Glutamatergic neuron (in vitro differentiated cells): Measurements from ENCODE around the gene GNG7. TPM values are rescaled to one million over a fixed set of nuclear protein-coding genes. Genes with fewer than 3 reads are reported as not detected.

Experiments used
- DNase-seq: peaks from one replicate; pipeline ENCODE4 v3.0.0; 2022
- H3K27ac Mint-ChIP-seq: one replicate; pipeline ENCODE4 v1.8.0; 2020; ENCODE audit warnings: mild to moderate bottlenecking, mixed read lengths, inconsistent platforms; ENCODE audit not compliant: unreplicated experiment
- H3K27me3 Mint-ChIP-seq: one replicate; pipeline ENCODE4 v1.8.0; 2020; ENCODE audit warnings: mild to moderate bottlenecking, moderate library complexity, mixed read lengths, inconsistent platforms; ENCODE audit not compliant: unreplicated experiment
- H3K36me3 Mint-ChIP-seq: one replicate; pipeline ENCODE4 v1.8.0; 2020; ENCODE audit warnings: mild to moderate bottlenecking, mixed read lengths, inconsistent platforms; ENCODE audit not compliant: unreplicated experiment
- H3K4me1 Mint-ChIP-seq: one replicate; pipeline ENCODE4 v1.8.0; 2020; ENCODE audit warnings: mild to moderate bottlenecking, low read depth, mixed read lengths, inconsistent platforms; ENCODE audit not compliant: unreplicated experiment
- H3K4me3 Mint-ChIP-seq: one replicate; pipeline ENCODE4 v1.8.0; 2020; ENCODE audit warnings: mild to moderate bottlenecking, mixed read lengths, inconsistent platforms; ENCODE audit not compliant: unreplicated experiment
- H3K9me3 Mint-ChIP-seq: one replicate; pipeline ENCODE4 v1.8.0; 2020; ENCODE audit warnings: mild to moderate bottlenecking, moderate library complexity, mixed read lengths, inconsistent platforms; ENCODE audit not compliant: unreplicated experiment
- total RNA-seq: library from RNA; stranded (reverse); fragmentation: NEBNext Ultra II Directional; extraction: Animal tissue kit (Norgen Biotek cat#: 25700); gene quantifications from one replicate; pipeline ENCODE4 v1.2.1, GENCODE V29; 2021; ENCODE audit not compliant: unreplicated experiment
- TF ChIP-seq, protein P1 (sequence below): fragments of 200-600 bp; sonication (generic); IDR thresholded peaks from one replicate; pipeline ENCODE4 v1.5.0; 2021; ENCODE audit not compliant: partially characterized antibody, unreplicated experiment

The GNG7 gene
- total RNA-seq, 1 donor from 2014 or later: 8.0 TPM

DNA sequence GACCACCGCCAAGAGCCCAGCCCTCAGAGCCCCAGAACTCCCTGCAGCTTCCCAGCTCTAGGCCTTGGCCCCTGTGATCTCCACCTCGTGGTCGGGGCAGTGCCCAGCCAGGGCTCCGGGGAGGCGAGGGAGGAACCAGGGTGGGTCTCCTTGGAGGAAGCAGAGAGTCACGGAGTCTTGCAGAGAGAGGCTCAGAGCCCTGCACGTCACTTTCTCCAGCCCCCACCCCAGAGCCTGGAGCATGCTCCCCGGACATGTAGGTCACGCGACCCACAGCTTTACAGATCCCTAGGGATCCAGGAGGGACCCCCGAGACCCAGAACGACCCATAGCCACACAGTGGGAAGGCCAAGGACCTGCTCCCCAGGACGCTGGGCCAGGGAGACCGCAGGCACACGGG lies 214.7 kb downstream of the GNG7 start:
- Mint-ChIP-seq H3K9me3 (no peaks in the 10 kb centered on the region), H3K4me3 (no peak overlapping the region), H3K36me3 (peaks cover 7% of the 10 kb centered on the region), H3K27me3 (peaks cover 20% of the 10 kb centered on the region), H3K27ac (no peak overlapping the region), H3K4me1 (no peaks in the 10 kb centered on the region)
- TF ChIP-seq, protein P1, sequence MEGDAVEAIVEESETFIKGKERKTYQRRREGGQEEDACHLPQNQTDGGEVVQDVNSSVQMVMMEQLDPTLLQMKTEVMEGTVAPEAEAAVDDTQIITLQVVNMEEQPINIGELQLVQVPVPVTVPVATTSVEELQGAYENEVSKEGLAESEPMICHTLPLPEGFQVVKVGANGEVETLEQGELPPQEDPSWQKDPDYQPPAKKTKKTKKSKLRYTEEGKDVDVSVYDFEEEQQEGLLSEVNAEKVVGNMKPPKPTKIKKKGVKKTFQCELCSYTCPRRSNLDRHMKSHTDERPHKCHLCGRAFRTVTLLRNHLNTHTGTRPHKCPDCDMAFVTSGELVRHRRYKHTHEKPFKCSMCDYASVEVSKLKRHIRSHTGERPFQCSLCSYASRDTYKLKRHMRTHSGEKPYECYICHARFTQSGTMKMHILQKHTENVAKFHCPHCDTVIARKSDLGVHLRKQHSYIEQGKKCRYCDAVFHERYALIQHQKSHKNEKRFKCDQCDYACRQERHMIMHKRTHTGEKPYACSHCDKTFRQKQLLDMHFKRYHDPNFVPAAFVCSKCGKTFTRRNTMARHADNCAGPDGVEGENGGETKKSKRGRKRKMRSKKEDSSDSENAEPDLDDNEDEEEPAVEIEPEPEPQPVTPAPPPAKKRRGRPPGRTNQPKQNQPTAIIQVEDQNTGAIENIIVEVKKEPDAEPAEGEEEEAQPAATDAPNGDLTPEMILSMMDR: no peak
- DNase-seq: no peak

DNA sequence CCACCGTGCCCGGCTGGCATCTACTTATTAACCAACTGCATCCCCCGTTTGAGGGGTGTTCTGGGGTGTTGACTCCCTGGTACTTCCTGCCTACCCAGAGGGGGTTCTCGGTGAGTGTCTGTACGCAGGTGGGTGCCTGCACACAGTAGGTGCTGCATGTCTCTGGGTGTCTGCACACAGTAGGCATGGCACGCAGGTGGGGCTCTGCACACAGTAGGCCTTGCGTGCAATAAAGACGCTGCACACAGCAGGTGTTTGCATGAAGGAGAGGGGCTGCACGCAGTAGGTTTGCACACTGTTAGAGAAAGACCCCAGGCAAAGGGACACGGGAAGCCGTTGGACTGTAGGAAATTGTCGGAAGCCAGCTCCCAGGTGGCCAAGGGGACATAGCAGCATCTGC lies 215.4 kb downstream of the GNG7 start:
- Mint-ChIP-seq H3K27ac (no peak overlapping the region), H3K27me3 (peaks cover 22% of the 10 kb centered on the region), H3K4me1 (no peaks in the 10 kb centered on the region), H3K4me3 (no peak overlapping the region), H3K9me3 (no peaks in the 10 kb centered on the region), H3K36me3 (peaks cover 7% of the 10 kb centered on the region)
- TF ChIP-seq, protein P1: no peak
- no peak for DNase-seq

- no peak for DNase-seq
- H3K36me3 Mint-ChIP-seq: peaks cover 7% of the 10 kb centered on the region
- H3K27me3 Mint-ChIP-seq: peaks cover 19% of the 10 kb centered on the region
- H3K4me1 Mint-ChIP-seq: no peaks in the 10 kb centered on the region
- no peak overlapping the region for H3K4me3 Mint-ChIP-seq
- H3K27ac Mint-ChIP-seq: no peak overlapping the region
- TF ChIP-seq, protein P1: no peak
- no peaks in the 10 kb centered on the region for H3K9me3 Mint-ChIP-seq
Observed at GRCh38 chr19:2485428-2485827, 217.1 kb downstream of the GNG7 start.

DNA sequence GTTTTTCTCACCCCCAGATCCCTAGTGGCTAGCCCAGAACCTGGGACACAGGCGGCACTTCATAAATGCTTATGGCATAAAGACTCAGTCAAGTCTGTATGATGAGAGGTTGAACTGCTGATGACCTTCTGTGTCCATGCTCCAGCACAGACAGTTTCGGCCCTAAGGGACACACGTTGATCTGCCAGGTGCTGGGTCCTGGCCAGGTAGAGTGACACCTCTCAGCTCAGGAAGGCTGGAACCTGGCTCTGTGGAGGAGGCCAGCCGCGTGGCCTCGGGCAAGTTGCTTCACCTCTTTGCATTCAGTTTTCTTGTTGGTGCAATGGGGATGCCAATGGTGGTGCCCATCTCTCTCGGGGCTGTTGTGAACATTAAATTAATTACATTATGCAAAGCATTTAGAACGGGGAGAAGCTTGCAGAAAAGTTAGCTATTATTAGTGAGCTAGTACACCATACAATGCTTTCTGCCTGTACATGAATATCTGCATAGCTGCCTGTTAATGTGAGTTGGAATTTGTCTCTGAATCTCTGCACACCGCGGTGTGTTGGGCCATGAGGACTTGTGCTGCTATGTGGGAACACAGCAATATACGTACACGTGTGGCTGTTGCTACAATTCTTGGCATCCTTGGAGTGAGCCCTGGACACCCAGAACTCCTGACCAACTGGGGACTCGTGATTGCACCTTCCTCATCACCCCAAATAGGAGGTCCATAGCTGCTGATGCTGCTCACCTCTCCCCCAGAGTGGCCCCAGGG lies 218.1 kb downstream of the GNG7 start:
- H3K27ac Mint-ChIP-seq: no peak overlapping the region
- H3K4me1 Mint-ChIP-seq: no peaks in the 10 kb centered on the region
- peak overlapping the region; percentile 0 for H3K4me3 Mint-ChIP-seq
- TF ChIP-seq, protein P1: no peak
- H3K9me3 Mint-ChIP-seq: no peaks in the 10 kb centered on the region
- no peak for DNase-seq
- peaks cover 16% of the 10 kb centered on the region for H3K27me3 Mint-ChIP-seq
- H3K36me3 Mint-ChIP-seq: peaks cover 7% of the 10 kb centered on the region

- H3K27ac Mint-ChIP-seq: no peak overlapping the region
- H3K9me3 Mint-ChIP-seq: no peaks in the 10 kb centered on the region
- H3K27me3 Mint-ChIP-seq: peaks cover 16% of the 10 kb centered on the region
- DNase-seq: no peak
- H3K4me3 Mint-ChIP-seq: peak overlapping the region; percentile 0
- no peaks in the 10 kb centered on the region for H3K4me1 Mint-ChIP-seq
- TF ChIP-seq, protein P1: no peak
- H3K36me3 Mint-ChIP-seq: peaks cover 7% of the 10 kb centered on the region
Observed at GRCh38 chr19:2483484-2484151, 218.9 kb downstream of the GNG7 start.
